ENCODE data around the gene S100A4.
A peak's percentile ranks its signal among the peaks of the same experiment; 100 is the strongest.

S100A4 gene

GRCh38 chr1:153568367-153569099 lies 22.9 kb upstream of the S100A4 start:
- H3K4me3 ChIP-seq = peak overlapping the region in 3 of 7 experiments; percentile 3 to 15 (median 12)
- peak overlapping the region in 20 of 21 experiments; percentile 88 to 100 (median 98) for H3K27ac ChIP-seq

- H3K4me3 ChIP-seq = peak overlapping the region in 3 of 7 experiments; percentile 3 to 15 (median 12)
- peak overlapping the region in 20 of 21 experiments; percentile 88 to 100 (median 98) for H3K27ac ChIP-seq
These were observed 22.2 kb upstream of the S100A4 start for GRCh38 chr1:153567621-153568366.

- peak overlapping the region in 3 of 7 experiments; percentile 0 to 7 (median 1) for H3K4me3 ChIP-seq
These were observed 21.1 kb upstream of the S100A4 start for GRCh38 chr1:153566414-153567371.

GRCh38 chr1:153565529-153566374 lies 20.1 kb upstream of the S100A4 start, which contains the start of gene S100A2:
TSS of gene S100A2 (minus strand) at chr1:153565844. CDS start at chr1:153563877, 1,967 bp downstream.
- Histone ChIP-seq H3K4me3 (peak within 1 kb of the TSS in 6 of 7 experiments; percentile 23 to 39 (median 32)), H3K27ac (peak within 1 kb of the TSS; percentile 88 to 100 (median 98))

More at GRCh38 chr1:153566414-153567371, 21.1 kb upstream of the S100A4 start:
- H3K27ac ChIP-seq = peak overlapping the region; percentile 88 to 100 (median 98)

- peak overlapping the region; percentile 19 to 39 (median 32) for H3K4me3 ChIP-seq
- peak overlapping the region; percentile 49 to 100 (median 98) for H3K27ac ChIP-seq
These were observed 18.4 kb upstream of the S100A4 start for GRCh38 chr1:153563991-153564390.

- H3K4me3 ChIP-seq = peak overlapping the region; percentile 19 to 39 (median 32)
- peak overlapping the region in 19 of 21 experiments; percentile 49 to 100 (median 98) for H3K27ac ChIP-seq
These were observed 17.9 kb upstream of the S100A4 start for GRCh38 chr1:153563483-153563901.

- Histone ChIP-seq H3K4me3 (peak overlapping the region in 3 of 7 experiments; percentile 32 to 39 (median 38)), H3K27ac (peak overlapping the region in 5 of 21 experiments; percentile 2 to 38 (median 14))
These were observed 16.4 kb upstream of the S100A4 start for GRCh38 chr1:153562021-153562420.

GRCh38 chr1:153561466-153561985 lies 15.9 kb upstream of the S100A4 start:
- peak overlapping the region in 2 of 7 experiments; percentile 32 to 39 for H3K4me3 ChIP-seq
- H3K27ac ChIP-seq = peak overlapping the region in 4 of 21 experiments; percentile 7 to 26 (median 14)

GRCh38 chr1:153560771-153561465 lies 15.3 kb upstream of the S100A4 start:
- peak overlapping the region in 2 of 21 experiments; percentile 7 to 26 for H3K27ac ChIP-seq
- H3K4me3 ChIP-seq = no peak overlapping the region

GRCh38 chr1:153560241-153560640 lies 14.6 kb upstream of the S100A4 start:
- no peak overlapping the region for H3K4me3 ChIP-seq
- H3K27ac ChIP-seq = no peak overlapping the region

- H3K4me3 ChIP-seq = no peak overlapping the region
- no peak overlapping the region for H3K27ac ChIP-seq
These were observed 12.3 kb upstream of the S100A4 start for GRCh38 chr1:153557877-153558276.

GRCh38 chr1:153556348-153556747 lies 10.7 kb upstream of the S100A4 start:
- no peak overlapping the region for H3K4me3 ChIP-seq

GRCh38 chr1:153553830-153554541 lies 8.4 kb upstream of the S100A4 start:
- peak overlapping the region in 19 of 21 experiments; percentile 19 to 76 (median 62) for H3K27ac ChIP-seq
- no peak overlapping the region for H3K4me3 ChIP-seq

More at GRCh38 chr1:153556348-153556747, 10.7 kb upstream of the S100A4 start:
- H3K27ac ChIP-seq = no peak overlapping the region

- Histone ChIP-seq H3K4me3 (no peak overlapping the region), H3K27ac (peak overlapping the region in 10 of 21 experiments; percentile 54 to 76 (median 68))
These were observed 7.5 kb upstream of the S100A4 start for GRCh38 chr1:153553096-153553495.

GRCh38 chr1:153552335-153552734 lies 6.7 kb upstream of the S100A4 start:
- Histone ChIP-seq H3K4me3 (no peak overlapping the region), H3K27ac (peak overlapping the region in 3 of 21 experiments; percentile 61 to 73 (median 68))

GRCh38 chr1:153550827-153551500 lies 5.4 kb upstream of the S100A4 start:
- Histone ChIP-seq H3K27ac (peak overlapping the region in 18 of 21 experiments; percentile 9 to 98 (median 87)), H3K4me3 (no peak overlapping the region)
